H4 (cell line): ENCODE measurements around the gene RIC8B. TPM values are rescaled to one million over a fixed set of nuclear protein-coding genes. Genes with fewer than 3 reads are reported as not detected.
"Not testable (repeated sequence)": the region's sequence is repeated elsewhere in the genome, so short reads cannot be mapped to it uniquely, and the experiment has no call there.

Experiments used
- DNase-seq: peaks from one replicate; pipeline ENCODE4 v3.0.0-alpha.2; 2015; ENCODE audit warnings: low spot score
- total RNA-seq: library from RNA; depleted of rRNA; stranded (reverse); fragments of >200 nt; shearing (Covaris generic); gene quantifications from 2 replicates; pipeline ENCODE4 v1.2.3, GENCODE V29; 2014

Gene RIC8B
- total RNA-seq, 1 experiment from 2014 or later, result 8.6 TPM

- DNase-seq, result no peak
These were observed 126.8 kb downstream of the RIC8B start for GRCh38 chr12:106901276-106901675.

GRCh38 chr12:106902053-106902452 is 127.6 kb downstream of the RIC8B start:
- DNase-seq, result no peak

- DNase-seq, result peak; percentile 41
These were observed 128.9 kb downstream of the RIC8B start for GRCh38 chr12:106903241-106903945.

GRCh38 chr12:106906715-106907114 is 132.2 kb downstream of the RIC8B start:
- DNase-seq, result no peak

GRCh38 chr12:106907411-106907810 is 132.9 kb downstream of the RIC8B start:
- DNase-seq, result no peak

GRCh38 chr12:106907846-106908245 is 133.4 kb downstream of the RIC8B start:
- no peak for DNase-seq

GRCh38 chr12:106908561-106908960 is 134.1 kb downstream of the RIC8B start:
- no peak for DNase-seq

- no peak for DNase-seq
These were observed 135.7 kb downstream of the RIC8B start for GRCh38 chr12:106910202-106910601.

- no peak for DNase-seq
These were observed 137.1 kb downstream of the RIC8B start for GRCh38 chr12:106911581-106911980.

- no peak for DNase-seq
These were observed 139.0 kb downstream of the RIC8B start for GRCh38 chr12:106913456-106913855.

GRCh38 chr12:106914796-106915634 is 140.5 kb downstream of the RIC8B start:
- DNase-seq, result no peak

- DNase-seq, result no peak
These were observed 141.1 kb downstream of the RIC8B start for GRCh38 chr12:106915635-106916026.

- no peak for DNase-seq
These were observed 143.0 kb downstream of the RIC8B start for GRCh38 chr12:106917503-106917902.

- DNase-seq, result no peak
These were observed 144.3 kb downstream of the RIC8B start for GRCh38 chr12:106918746-106919145.

GRCh38 chr12:106919910-106920544 is 145.5 kb downstream of the RIC8B start:
- peak; percentile 31 for DNase-seq

GRCh38 chr12:106921976-106922375 is 147.5 kb downstream of the RIC8B start:
- DNase-seq, result not testable (repeated sequence)

GRCh38 chr12:106923594-106923993 is 149.1 kb downstream of the RIC8B start:
- not testable (repeated sequence) for DNase-seq

GRCh38 chr12:106924268-106924861 is 149.9 kb downstream of the RIC8B start:
- no peak for DNase-seq

GRCh38 chr12:106926657-106927056 is 152.2 kb downstream of the RIC8B start:
- no peak for DNase-seq

GRCh38 chr12:106934277-106934676 is 159.8 kb downstream of the RIC8B start:
- no peak for DNase-seq
